GM19324 (cell line): Measurements from ENCODE around the gene HBE1.
"Not testable (repeated sequence)": the region's sequence is repeated elsewhere in the genome, so short reads cannot be mapped to it uniquely, and the experiment has no call there.

Source experiments
- ATAC-seq: cut with Tn5 transposase; IDR thresholded peaks from one replicate; pipeline ENCODE4 v1.9.1; 2021; ENCODE audit warnings: mild to moderate bottlenecking, moderate library complexity; ENCODE audit not compliant: unreplicated experiment, low FRiP score

Gene HBE1

GRCh38 chr11:5254646-5255413, 14.9 kb downstream of the HBE1 start, which contains the start of gene HBG2:
Gene HBG2, minus strand, starts transcription at chr11:5254781. Its CDS starts 53 bp downstream, at chr11:5254728.
- not testable (repeated sequence) for ATAC-seq

- ATAC-seq, result not testable (repeated sequence)
Measured at GRCh38 chr11:5254023-5254422, 15.7 kb downstream of the HBE1 start.

- not testable (repeated sequence) for ATAC-seq
Measured at GRCh38 chr11:5253440-5253839, 16.3 kb downstream of the HBE1 start.

GRCh38 chr11:5252919-5253265, 16.9 kb downstream of the HBE1 start:
- ATAC-seq, result no peak

GRCh38 chr11:5252192-5252918, 17.4 kb downstream of the HBE1 start:
- ATAC-seq, result no peak

- no peak for ATAC-seq
Measured at GRCh38 chr11:5251746-5252145, 18.0 kb downstream of the HBE1 start.

- no peak for ATAC-seq
Measured at GRCh38 chr11:5250543-5251204, 19.1 kb downstream of the HBE1 start.

- not testable (repeated sequence) for ATAC-seq
Measured at GRCh38 chr11:5249807-5250396, 19.8 kb downstream of the HBE1 start, which contains the start of gene HBG1. Gene HBG1, minus strand, starts transcription at chr11:5249857. Its CDS starts 53 bp downstream, at chr11:5249804.

GRCh38 chr11:5248498-5248897, 21.2 kb downstream of the HBE1 start:
- not testable (repeated sequence) for ATAC-seq

GRCh38 chr11:5247472-5248192, 22.1 kb downstream of the HBE1 start:
- ATAC-seq, result no peak

- ATAC-seq, result no peak
Measured at GRCh38 chr11:5246772-5247471, 22.8 kb downstream of the HBE1 start.

- no peak for ATAC-seq
Measured at GRCh38 chr11:5245155-5245554, 24.6 kb downstream of the HBE1 start.

- no peak for ATAC-seq
Measured at GRCh38 chr11:5243816-5244180, 25.9 kb downstream of the HBE1 start.

GRCh38 chr11:5242933-5243815, 26.6 kb downstream of the HBE1 start:
- ATAC-seq, result no peak

GRCh38 chr11:5242208-5242607, 27.5 kb downstream of the HBE1 start:
- ATAC-seq, result no peak

GRCh38 chr11:5241458-5241857, 28.3 kb downstream of the HBE1 start:
- no peak for ATAC-seq

- no peak for ATAC-seq
Measured at GRCh38 chr11:5240458-5240857, 29.3 kb downstream of the HBE1 start.

- ATAC-seq, result no peak
Measured at GRCh38 chr11:5240056-5240455, 29.7 kb downstream of the HBE1 start.

- ATAC-seq, result no peak
Measured at GRCh38 chr11:5239046-5239445, 30.7 kb downstream of the HBE1 start.
